Left cardiac atrium (tissue), 4 donors: ENCODE data around the gene LRRC25. TPM values are rescaled to one million over a fixed set of nuclear protein-coding genes. Genes with fewer than 3 reads are reported as not detected.
A peak's percentile ranks its signal among the peaks of the same experiment; 100 is the strongest.

Experiments
- ATAC-seq, 2 donors: fragments of 200-7000 bp; cut with Tn5 transposase; one replicate each; pipeline ENCODE4 v1.9.1; 2020; ENCODE audit warnings: mild to moderate bottlenecking in 2 of 2, moderate library complexity in 2 of 2
- DNase-seq: peaks from one replicate; pipeline ENCODE4 v3.0.0-alpha.2; 2020
- intact Hi-C, 2 donors: fragments of 100-400 bp; cut with DNase I; formaldehyde crosslinking; loops; one replicate each; pipeline versions ENCODE4 v1.14.1 to v1.15.1; 2022 to 2023
- total RNA-seq, 2 donors: library from RNA; stranded (reverse); fragmentation: NEBNext Ultra II Directional; extraction: Animal tissue kit (Norgen Biotek cat#: 25700); gene quantifications; one replicate each; pipeline ENCODE4 v1.2.1, GENCODE V29; 2021
- donor health status: DM: no; HTN: yes; CAD: no.
- donor health status: DM: no; HTN: yes; CAD: no; lungs with severe emphysema.
- donor health status: DM: yes; HTN: yes; CAD: no.
- donor health status: Dilated cardiomyopathy.

Gene LRRC25
- total RNA-seq, 2 donors from 2014 or later = 4.9 to 8.7 TPM

DNA sequence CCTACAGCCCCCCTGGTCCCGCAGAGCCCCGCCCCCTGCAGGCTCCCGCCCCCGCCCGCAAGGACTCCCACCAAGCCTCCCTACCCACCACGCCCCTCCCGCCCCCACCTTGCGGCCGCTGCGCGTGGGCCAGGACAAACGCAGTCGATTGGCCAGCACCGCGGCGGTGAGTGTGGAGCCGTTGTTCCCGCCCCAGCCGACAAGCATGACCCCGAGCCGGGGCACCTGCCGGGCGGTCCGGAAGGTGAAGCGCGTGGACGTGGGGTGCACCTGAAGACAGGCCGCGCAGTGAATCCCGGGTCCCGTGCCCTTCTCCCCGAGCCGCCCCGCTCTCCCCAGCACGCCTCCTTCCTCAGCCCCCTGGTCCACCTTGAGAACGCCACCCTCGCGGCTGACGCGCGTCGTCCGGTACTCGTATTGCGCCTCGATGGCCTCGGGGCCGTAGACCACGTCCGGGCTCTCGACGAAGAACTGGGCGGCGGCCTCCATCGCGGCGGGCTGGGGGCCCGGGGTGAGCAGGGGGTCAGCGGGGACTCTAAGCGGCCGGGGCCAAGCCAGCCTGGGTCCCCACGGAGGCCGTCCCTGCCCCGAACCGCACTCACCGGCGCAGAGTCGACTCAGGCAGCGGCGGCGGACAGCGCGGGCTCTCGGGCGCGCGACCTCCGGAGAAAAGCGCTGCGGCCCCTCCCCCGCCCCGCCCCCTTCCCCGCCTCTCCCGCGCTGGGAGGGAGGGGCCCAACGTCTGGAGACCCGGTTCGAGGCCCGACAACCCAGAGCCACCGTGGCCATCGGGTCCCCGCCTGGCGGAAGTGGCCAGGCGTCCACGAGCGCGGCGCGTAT, 40.3 kb upstream of the LRRC25 start, which contains the start of gene ISYNA1:
Gene ISYNA1 (minus strand): TSS at position 643 of the 840 bp plus-strand sequence. CDS start 154 bp downstream, at position 489.
- peak; percentile 77 for DNase-seq
- peak; percentile 39 to 52 for ATAC-seq
- intact Hi-C loops = no loop called here

GRCh38 chr19:18436671-18437490, 39.5 kb upstream of the LRRC25 start:
- ATAC-seq = peak; percentile 51 to 58
- peak; percentile 90 for DNase-seq
- intact Hi-C loops = no loop called here

GRCh38 chr19:18435842-18436670, 38.6 kb upstream of the LRRC25 start:
- intact Hi-C loops = no loop called here
- ATAC-seq (no peak), DNase-seq (no peak)

DNA sequence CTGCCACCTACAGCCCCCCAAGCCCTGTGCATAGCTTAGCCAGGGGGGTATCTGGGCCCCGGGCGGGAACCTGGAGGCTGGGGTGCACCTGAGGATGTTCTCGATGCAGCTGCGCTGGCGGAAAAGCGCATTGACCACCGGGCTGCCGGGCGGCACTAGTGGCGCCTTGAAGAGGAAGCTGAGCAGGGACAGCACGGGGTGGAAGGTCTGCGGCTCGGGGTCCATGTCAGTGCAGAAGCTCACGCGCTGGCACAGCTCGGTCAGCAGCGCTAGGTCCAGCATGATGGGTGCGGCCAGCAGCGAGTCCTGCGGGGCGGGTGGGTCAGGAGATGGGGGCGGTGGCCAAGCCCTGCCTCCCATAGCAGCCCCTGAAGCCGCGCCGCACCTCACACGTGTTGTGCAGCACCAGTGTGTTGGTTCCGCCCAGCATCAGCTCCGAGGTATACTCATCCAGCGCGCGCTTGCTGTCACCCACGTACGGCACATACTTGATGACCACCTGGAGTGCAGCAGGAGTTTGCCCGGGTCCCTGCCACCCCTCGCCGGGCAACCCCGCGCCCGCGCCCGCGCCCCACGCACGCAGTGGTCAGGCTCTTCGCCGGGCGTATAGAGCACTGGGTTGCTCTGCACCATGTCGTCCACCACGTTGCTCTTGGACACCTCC, 37.9 kb upstream of the LRRC25 start:
- intact Hi-C loops = no loop called here
- no peak for DNase-seq
- ATAC-seq = no peak

DNA sequence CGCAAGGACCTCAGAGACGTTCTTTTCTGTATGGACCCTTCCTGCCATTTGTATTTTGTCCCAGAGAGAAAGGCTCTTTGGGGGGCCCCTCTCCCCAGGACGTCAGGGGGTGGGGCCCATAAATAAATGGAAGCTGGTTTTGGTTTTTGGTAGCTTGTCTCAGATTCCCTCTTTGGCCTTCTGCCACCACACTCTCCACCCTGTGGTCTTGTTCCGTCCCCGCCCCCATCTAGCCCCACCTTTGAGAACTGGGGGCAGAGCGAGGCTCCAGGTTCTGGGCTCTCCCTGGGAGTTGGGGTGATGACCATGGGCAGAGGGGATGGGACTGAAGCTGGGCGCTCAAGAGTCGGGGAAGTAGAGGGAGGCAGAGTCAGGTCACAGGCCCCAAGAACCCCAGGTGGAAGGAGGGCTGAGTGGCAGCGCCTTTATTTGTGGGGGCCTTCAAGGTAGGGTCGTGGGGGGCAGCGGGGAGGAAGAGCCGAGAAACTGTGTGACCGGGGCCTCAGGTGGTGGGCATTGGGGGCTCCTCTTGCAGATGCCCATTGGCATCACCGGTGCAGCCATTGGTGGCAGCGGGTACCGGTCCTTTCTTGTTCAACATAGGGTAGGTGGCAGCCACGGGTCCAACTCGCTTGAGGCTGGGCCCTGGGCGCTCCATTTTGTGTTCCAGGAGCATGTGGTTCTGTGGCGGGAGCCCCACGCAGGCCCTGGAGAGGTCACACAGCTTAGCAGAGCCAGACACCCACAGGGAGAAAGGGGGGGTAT, 37.2 kb upstream of the LRRC25 start:
- no peak for ATAC-seq
- no peak for DNase-seq
- intact Hi-C loops = no loop called here

DNA sequence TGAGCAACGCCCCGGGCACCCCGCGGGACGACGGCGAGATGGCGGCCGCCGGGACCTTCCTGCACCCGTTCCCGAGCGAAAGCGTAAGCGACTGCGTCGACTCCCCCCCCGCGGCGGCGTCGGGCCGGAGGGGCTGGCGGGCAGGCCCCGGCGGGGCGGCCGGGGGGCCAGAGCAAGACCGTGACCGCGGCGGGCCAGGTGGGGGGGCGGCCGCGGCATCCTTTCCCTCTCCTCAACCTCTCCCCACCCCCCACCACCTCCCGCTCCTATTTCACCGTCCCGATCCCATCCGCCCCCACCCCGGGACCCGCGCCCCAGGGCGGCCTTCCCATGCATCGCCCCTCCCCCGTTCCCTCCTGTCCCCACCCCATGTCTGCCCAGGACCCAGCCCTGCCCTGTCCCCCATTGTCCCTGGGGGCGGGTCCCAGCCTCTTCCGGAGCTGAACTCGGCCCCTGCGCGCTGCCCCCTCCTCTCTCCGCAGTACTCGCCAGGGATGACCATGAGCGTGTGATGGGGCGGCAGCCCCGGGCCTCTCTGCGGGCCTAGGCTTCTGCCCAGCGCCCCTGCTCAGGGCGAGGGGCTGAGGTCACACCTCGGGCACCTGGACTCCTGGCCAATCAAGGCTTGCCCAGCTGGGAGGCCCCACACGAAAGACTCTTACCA, 36.4 kb upstream of the LRRC25 start:
- intact Hi-C loops = no loop called here
- DNase-seq (no peak), ATAC-seq (peak in 1 of 2 donors; percentile 0)

- intact Hi-C loops = no loop called here
- ATAC-seq (no peak), DNase-seq (no peak)
Observed at GRCh38 chr19:18433015-18433691, 35.7 kb upstream of the LRRC25 start.

- ATAC-seq (no peak), DNase-seq (no peak)
- intact Hi-C loops = no loop called here
Observed at GRCh38 chr19:18432275-18433014, 35.0 kb upstream of the LRRC25 start.

DNA sequence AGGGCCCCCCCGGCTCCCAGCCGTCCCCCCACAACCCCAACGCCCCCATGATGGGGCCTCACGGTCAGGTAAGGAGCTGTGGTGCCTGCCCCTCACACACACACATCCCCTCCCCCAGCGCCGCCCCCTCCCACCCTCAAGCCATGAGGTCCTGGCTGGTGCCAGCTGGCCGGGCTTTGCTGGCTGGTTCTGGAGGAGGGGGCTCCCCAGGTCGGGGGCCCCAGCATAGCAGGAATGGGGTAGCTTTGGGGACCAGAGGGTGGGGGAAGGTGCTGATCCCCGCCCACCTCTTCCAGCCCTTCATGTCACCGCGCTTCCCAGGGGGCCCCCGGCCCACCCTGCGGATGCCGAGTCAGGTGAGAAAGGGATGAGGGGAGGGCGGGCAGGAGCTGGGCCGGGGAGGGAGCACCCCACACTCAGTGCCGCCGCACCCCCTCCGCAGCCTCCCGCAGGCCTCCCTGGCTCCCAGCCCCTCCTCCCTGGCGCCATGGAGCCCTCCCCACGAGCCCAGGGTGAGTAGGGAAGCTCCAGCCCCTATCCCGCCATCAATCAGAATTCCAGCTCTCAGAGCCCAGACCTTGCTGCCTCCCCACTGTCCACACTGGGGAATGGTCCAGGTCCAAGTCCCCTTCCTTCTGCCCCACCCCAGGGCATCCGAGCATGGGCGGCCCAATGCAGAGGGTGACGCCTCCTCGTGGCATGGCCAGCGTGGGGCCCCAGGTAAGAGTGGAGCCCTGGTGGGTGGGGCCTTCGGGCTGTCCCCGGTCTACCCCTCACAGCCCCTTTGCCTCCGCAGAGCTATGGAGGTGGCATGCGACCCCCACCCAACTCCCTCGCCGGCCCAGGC, 34.2 kb upstream of the LRRC25 start:
- DNase-seq (no peak), ATAC-seq (no peak)
- intact Hi-C loops = no loop called here

GRCh38 chr19:18430417-18431144, 33.2 kb upstream of the LRRC25 start:
- intact Hi-C loops = no loop called here
- ATAC-seq (no peak), DNase-seq (no peak)

GRCh38 chr19:18429717-18430416, 32.4 kb upstream of the LRRC25 start:
- ATAC-seq = no peak
- DNase-seq = no peak
- intact Hi-C loops = no loop called here

GRCh38 chr19:18428787-18429674, 31.6 kb upstream of the LRRC25 start:
- DNase-seq (peak; percentile 90), ATAC-seq (peak; percentile 61 to 64)
- intact Hi-C loops = no loop called here

- peak; percentile 22 for DNase-seq
- intact Hi-C loops = no loop called here
- ATAC-seq = no peak
Observed at GRCh38 chr19:18428173-18428786, 30.9 kb upstream of the LRRC25 start.
